Common myeloid progenitor, CD34-positive (primary cell): ENCODE data around the gene HBS1L.

ENCODE experiments used
- CTCF ChIA-PET: fragments of 350-600 bp; sonication (Branson Sonifier 250); formaldehyde crosslinking; loops from one replicate; lab custom pipeline; 2021; ENCODE audit warnings: antibody characterized with exemption; lab: Charles Lee
- POLR2A ChIA-PET: fragments of 350-600 bp; sonication (Branson Sonifier 250); formaldehyde crosslinking; loops from one replicate; lab custom pipeline; 2021; ENCODE audit warnings: antibody characterized with exemption; lab: Charles Lee
- DNase-seq, 3 donors: peaks; one replicate each; pipeline versions ENCODE4 v3.0.0 to v3.0.0-alpha.2; 2013
- H3K27ac ChIP-seq, 2 experiments: 1 replicate in 1 of 2; 2 replicates in 1 of 2; pipeline ENCODE4 v1.7.0; 2013; ENCODE audit warnings: inconsistent platforms in 2 of 2, low read length in 2 of 2, mild to moderate bottlenecking in 2 of 2, low read depth in 1 of 2, moderate library complexity in 1 of 2; ENCODE audit not compliant: severe bottlenecking in 2 of 2, insufficient read depth in 1 of 2, poor library complexity in 1 of 2
- H3K27me3 ChIP-seq, 5 experiments: replicated peaks in 2 of 5; 1 replicate in 3 of 5; 2 replicates in 2 of 5; pipeline versions ENCODE4 v1.6.1 to v1.7.0; 2013; ENCODE audit warnings: low read length in 4 of 5, mild to moderate bottlenecking in 2 of 5, moderate library complexity in 2 of 5, inconsistent platforms in 1 of 5; ENCODE audit not compliant: insufficient read depth in 5 of 5, control insufficient read depth in 4 of 5
- H3K36me3 ChIP-seq, 4 experiments: 1 replicate in 2 of 4; 2 replicates in 2 of 4; pipeline versions ENCODE4 v1.6.1 to v1.7.0; 2013; ENCODE audit warnings: low read length in 3 of 4, control low read depth in 1 of 4, mild to moderate bottlenecking in 1 of 4; ENCODE audit not compliant: control insufficient read depth in 4 of 4, insufficient read depth in 4 of 4
- H3K4me1 ChIP-seq, 4 experiments: 1 replicate in 3 of 4; 2 replicates in 1 of 4; pipeline versions ENCODE4 v1.6.1 to v1.7.1; 2013; ENCODE audit warnings: low read length in 3 of 4, mild to moderate bottlenecking in 3 of 4, control low read depth in 1 of 4, inconsistent platforms in 1 of 4, moderate library complexity in 1 of 4; ENCODE audit not compliant: control insufficient read depth in 4 of 4, insufficient read depth in 4 of 4; ENCODE audit errors: control extremely low read depth in 1 of 4
- H3K4me3 ChIP-seq, 7 experiments: 1 replicate in 4 of 7; 2 replicates in 3 of 7; pipeline versions ENCODE4 v1.5.1 to v1.7.0; 2013; ENCODE audit warnings: mild to moderate bottlenecking in 7 of 7, low read length in 6 of 7, moderate library complexity in 6 of 7, inconsistent platforms in 2 of 7, low read depth in 2 of 7, control low read depth in 1 of 7; ENCODE audit not compliant: insufficient read depth in 4 of 7, control insufficient read depth in 1 of 7; ENCODE audit errors: extremely low read depth in 1 of 7
- H3K9me3 ChIP-seq, 5 experiments: 1 replicate in 4 of 5; 2 replicates in 1 of 5; pipeline versions ENCODE4 v1.6.1 to v1.7.1; 2013; ENCODE audit warnings: low read length in 4 of 5, mild to moderate bottlenecking in 2 of 5, inconsistent platforms in 1 of 5, low read depth in 1 of 5, moderate library complexity in 1 of 5; ENCODE audit not compliant: control insufficient read depth in 4 of 5, insufficient read depth in 2 of 5; ENCODE audit errors: control extremely low read depth in 1 of 5
- WGBS: methylation state at CpG from one replicate; pipeline ENCODE4 v1.1.5; 2013; ENCODE audit not compliant: insufficient coverage; 5-methylcytosine and 5-hydroxymethylcytosine counted together

The HBS1L gene

DNA sequence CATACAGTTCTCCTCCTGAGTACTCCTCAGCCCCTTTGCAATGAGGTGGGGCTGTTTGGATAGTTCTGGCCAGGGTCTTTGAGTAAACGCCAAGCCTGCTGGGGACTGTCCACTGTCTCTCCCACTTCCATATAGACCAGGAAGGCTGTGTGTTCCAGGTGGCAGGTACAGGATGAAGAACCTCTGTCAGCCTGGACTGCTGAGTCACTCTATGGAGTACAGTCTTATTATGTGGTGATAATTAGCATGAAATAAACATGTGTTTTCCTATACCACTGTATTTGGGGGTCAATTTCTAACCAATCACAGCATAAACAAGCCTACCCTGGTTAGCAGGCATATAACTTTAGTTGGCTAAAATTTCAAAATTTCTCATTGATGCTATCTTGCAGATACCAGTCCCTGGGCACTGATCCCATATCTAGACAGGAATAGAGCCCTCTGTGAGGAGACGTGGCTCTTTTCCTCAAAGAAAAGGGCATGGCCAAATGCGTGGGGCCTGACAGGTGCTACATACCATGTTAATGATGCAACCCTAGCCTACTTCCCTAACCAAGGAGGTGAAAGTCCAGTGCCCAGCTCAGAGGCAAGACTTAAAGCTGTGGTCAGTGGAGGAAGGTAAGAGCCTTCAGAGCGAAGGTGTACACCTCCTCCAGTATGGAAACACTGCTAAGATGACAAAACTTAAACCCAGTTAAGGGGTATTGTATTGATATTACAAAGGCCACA, 100.2 kb downstream of the HBS1L start:
- POLR2A ChIA-PET = no interaction called here
- DNase-seq = no peak
- Histone ChIP-seq H3K36me3 (peaks cover 0 to 7% (median 2%) of the 10 kb centered on the region in 4 experiments), H3K27ac (no peak overlapping the region), H3K27me3 (no peaks in the 10 kb centered on the region), H3K4me1 (no peaks in the 10 kb centered on the region), H3K4me3 (no peak overlapping the region), H3K9me3 (peaks cover 0 to 7% (median 0%) of the 10 kb centered on the region in 5 experiments)
- 100% methylated on average over 3 of the region's 4 CpGs for WGBS
- CTCF ChIA-PET = no interaction called here

DNA sequence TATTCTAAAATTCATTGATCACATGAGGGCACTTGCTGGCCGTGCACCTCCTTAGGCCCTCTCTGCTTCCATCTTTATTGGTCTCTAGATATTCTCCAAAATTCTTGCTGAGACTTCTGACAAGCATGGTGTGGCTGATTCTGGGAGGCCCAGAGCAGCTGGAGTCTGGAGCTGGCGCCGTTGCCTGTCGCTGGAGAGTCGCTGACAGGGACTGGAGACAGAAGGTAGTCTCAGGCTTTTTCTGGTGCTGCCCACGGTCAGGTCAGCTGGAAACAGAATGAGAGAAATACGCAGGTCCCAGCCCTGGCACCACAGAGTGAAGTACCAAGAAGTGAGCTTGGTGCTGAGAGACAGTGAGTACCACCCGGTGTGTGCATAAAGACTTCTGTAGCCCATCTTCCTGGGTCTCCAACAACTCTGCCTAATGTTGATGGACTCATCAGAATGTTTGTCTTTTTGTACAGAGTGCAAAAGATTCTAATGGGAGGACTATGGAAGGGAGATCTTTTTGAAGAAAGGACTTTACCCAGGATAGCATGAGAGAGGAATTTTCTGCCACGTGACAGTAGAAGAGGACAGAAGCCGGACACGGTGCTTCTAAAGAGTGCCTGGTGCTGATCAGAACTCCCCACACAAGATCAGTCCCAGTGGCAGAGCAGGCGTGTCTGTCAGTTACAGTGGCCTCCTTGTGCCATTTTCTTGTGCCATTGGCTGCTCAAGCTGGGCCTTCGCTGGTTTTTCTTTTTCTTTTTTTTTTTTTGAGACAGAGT, 102.9 kb downstream of the HBS1L start:
- no peak overlapping the region for H3K27ac ChIP-seq
- H3K4me1 ChIP-seq = no peaks in the 10 kb centered on the region
- CTCF ChIA-PET = no interaction called here
- 99% methylated on average over 12 of the region's 13 CpGs for WGBS
- POLR2A ChIA-PET = interaction anchor here (0.5 kb wide), 1 partner anchor 723 kb away, joined by 3 read pairs; no protein-coding TSS in a partner anchor
- no peaks in the 10 kb centered on the region for H3K9me3 ChIP-seq
- H3K27me3 ChIP-seq = no peaks in the 10 kb centered on the region
- no peaks in the 10 kb centered on the region for H3K36me3 ChIP-seq
- no peak for DNase-seq
- no peak overlapping the region for H3K4me3 ChIP-seq

GRCh38 chr6:134950482-134950881, 104.1 kb downstream of the HBS1L start:
- ChIA-PET POLR2A (no interaction called here), CTCF (no interaction called here)
- no peak for DNase-seq
- Histone ChIP-seq H3K27me3 (no peaks in the 10 kb centered on the region), H3K27ac (no peak overlapping the region), H3K4me3 (no peak overlapping the region), H3K36me3 (no peaks in the 10 kb centered on the region), H3K4me1 (no peaks in the 10 kb centered on the region), H3K9me3 (no peaks in the 10 kb centered on the region)
- 90% methylated on average over 2 of the region's 2 CpGs for WGBS

DNA sequence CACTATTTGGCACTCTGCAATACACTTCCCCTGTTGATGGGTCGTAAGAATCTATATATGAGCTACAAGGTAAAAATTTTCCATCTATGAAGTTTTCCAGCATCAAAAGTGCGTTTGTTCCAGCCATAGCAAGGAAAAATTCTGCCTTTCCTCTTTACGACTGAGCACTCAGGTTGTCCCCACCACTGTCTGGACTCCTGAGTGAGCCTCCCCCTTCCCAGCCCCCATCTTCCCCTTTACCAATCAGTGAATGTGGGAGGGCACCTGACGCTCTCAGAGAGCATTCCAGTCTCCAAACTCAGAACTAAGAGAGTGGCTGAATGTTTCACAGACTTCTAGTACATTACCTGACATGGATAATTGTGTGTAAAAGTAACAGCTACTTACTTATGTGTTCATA, 104.7 kb downstream of the HBS1L start, which contains the start of gene ALDH8A1:
Gene ALDH8A1, minus strand, starts transcription at position 175 of the 400 bp plus-strand sequence. Its CDS starts 48 bp downstream, at position 127.
- Histone ChIP-seq H3K27ac (no peak within 1 kb of the TSS), H3K36me3 (no peaks in the 10 kb centered on the region), H3K9me3 (no peaks in the 10 kb centered on the region), H3K4me1 (no peaks in the 10 kb centered on the region), H3K27me3 (no peaks in the 10 kb centered on the region), H3K4me3 (no peak within 1 kb of the TSS)
- ChIA-PET CTCF (interaction anchor here (2.1 kb wide), 1 partner anchor 10 kb away, joined by 5 read pairs; no protein-coding TSS in a partner anchor), POLR2A (no interaction called here)
- WGBS = 100% methylated on average over 1 of the region's 4 CpGs
- DNase-seq = no peak

DNA sequence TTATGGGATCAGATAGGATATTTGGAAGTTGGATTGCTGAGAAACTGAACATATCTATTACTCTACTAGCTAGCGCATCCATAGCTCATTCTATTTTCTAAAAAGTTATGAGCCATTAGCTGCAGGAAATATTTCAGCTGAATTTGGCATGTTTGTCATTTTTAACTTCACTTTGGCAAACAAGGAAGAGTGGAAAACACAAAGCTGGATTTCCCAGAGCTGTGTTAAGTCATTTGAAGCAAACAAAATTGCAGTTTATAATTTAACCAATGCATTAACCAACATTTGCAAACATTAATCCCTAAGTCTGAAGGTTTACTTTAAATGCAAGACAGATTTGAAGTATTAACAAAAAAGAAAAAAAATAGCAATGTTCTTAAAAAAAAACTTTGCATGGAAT, 105.9 kb downstream of the HBS1L start:
- ChIA-PET POLR2A (no interaction called here), CTCF (interaction anchor here (2.1 kb wide), 1 partner anchor 9 kb away, joined by 5 read pairs; no protein-coding TSS in a partner anchor)
- no peaks in the 10 kb centered on the region for H3K9me3 ChIP-seq
- no peaks in the 10 kb centered on the region for H3K27me3 ChIP-seq
- no peaks in the 10 kb centered on the region for H3K36me3 ChIP-seq
- H3K4me3 ChIP-seq = no peak overlapping the region
- no CpG with 5 or more reads among the region's 1 CpG for WGBS
- no peak for DNase-seq
- H3K4me1 ChIP-seq = no peaks in the 10 kb centered on the region
- H3K27ac ChIP-seq = no peak overlapping the region

- Histone ChIP-seq H3K36me3 (no peaks in the 10 kb centered on the region), H3K9me3 (no peaks in the 10 kb centered on the region), H3K27ac (no peak overlapping the region), H3K4me3 (no peak overlapping the region), H3K27me3 (no peaks in the 10 kb centered on the region), H3K4me1 (no peaks in the 10 kb centered on the region)
- POLR2A ChIA-PET = no interaction called here
- CTCF ChIA-PET = interaction anchor here (2.1 kb wide), 1 partner anchor 8 kb away, joined by 5 read pairs; no protein-coding TSS in a partner anchor
- no peak for DNase-seq
Observed at GRCh38 chr6:134948142-134948541, 106.5 kb downstream of the HBS1L start.

- ChIA-PET CTCF (no interaction called here), POLR2A (no interaction called here)
- no peak for DNase-seq
- Histone ChIP-seq H3K27ac (no peak overlapping the region), H3K4me3 (no peak overlapping the region), H3K9me3 (no peaks in the 10 kb centered on the region), H3K36me3 (no peaks in the 10 kb centered on the region), H3K27me3 (no peaks in the 10 kb centered on the region), H3K4me1 (no peaks in the 10 kb centered on the region)
Observed at GRCh38 chr6:134945045-134945444, 109.6 kb downstream of the HBS1L start.
